Epidermal melanocyte (primary cell): ENCODE measurements around the gene NUDT8.
A peak's percentile ranks its signal among the peaks of the same experiment; 100 is the strongest.

Experiments
- DNase-seq: peaks from one replicate; pipeline ENCODE4 v3.0.0; 2011; ENCODE audit warnings: low spot score; ENCODE audit not compliant: insufficient read length

The NUDT8 gene

GRCh38 chr11:67629386-67630227 lies at the start of gene NUDT8:
Gene NUDT8, minus strand, starts transcription at chr11:67629937. Its CDS starts 26 bp downstream, at chr11:67629911.
- DNase-seq: peak; percentile 64

- no peak for DNase-seq
These were observed 45.5 kb upstream of the NUDT8 start for GRCh38 chr11:67675058-67675747.

GRCh38 chr11:67674442-67674871 lies 44.7 kb upstream of the NUDT8 start, which contains the start of gene ALDH3B2:
Gene ALDH3B2, minus strand, starts transcription at chr11:67674623. Its CDS starts 7,688 bp downstream, at chr11:67666935.
- no peak for DNase-seq

GRCh38 chr11:67673902-67674301 lies 44.2 kb upstream of the NUDT8 start:
- DNase-seq: no peak

GRCh38 chr11:67673358-67673757 lies 43.6 kb upstream of the NUDT8 start:
- DNase-seq: no peak

GRCh38 chr11:67671211-67671520 lies 41.4 kb upstream of the NUDT8 start:
- no peak for DNase-seq

GRCh38 chr11:67670316-67671210 lies 40.8 kb upstream of the NUDT8 start:
- DNase-seq: no peak

GRCh38 chr11:67668192-67668551 lies 38.4 kb upstream of the NUDT8 start:
- no peak for DNase-seq

- DNase-seq: no peak
These were observed 37.9 kb upstream of the NUDT8 start for GRCh38 chr11:67667490-67668191.

GRCh38 chr11:67666676-67667489 lies 37.1 kb upstream of the NUDT8 start:
- no peak for DNase-seq

- DNase-seq: no peak
These were observed 36.5 kb upstream of the NUDT8 start for GRCh38 chr11:67666303-67666645.

- DNase-seq: no peak
These were observed 36.0 kb upstream of the NUDT8 start for GRCh38 chr11:67665541-67666302.

GRCh38 chr11:67664696-67665540 lies 35.2 kb upstream of the NUDT8 start:
- no peak for DNase-seq

- no peak for DNase-seq
These were observed 34.5 kb upstream of the NUDT8 start for GRCh38 chr11:67664213-67664585.

- DNase-seq: no peak
These were observed 33.9 kb upstream of the NUDT8 start for GRCh38 chr11:67663532-67664212.

GRCh38 chr11:67662835-67663531 lies 33.2 kb upstream of the NUDT8 start:
- DNase-seq: no peak

- no peak for DNase-seq
These were observed 32.6 kb upstream of the NUDT8 start for GRCh38 chr11:67662142-67662834.
